Measurements from ENCODE around the gene LGALS7. TPM values are rescaled to one million over a fixed set of nuclear protein-coding genes. Genes with fewer than 3 reads are reported as not detected.
A peak's percentile ranks its signal among the peaks of the same experiment; 100 is the strongest.

LGALS7 gene
- total RNA-seq, 1 donor from 2014 or later: not detected

- Histone ChIP-seq H3K4me1 (no peaks in the 10 kb centered on the region), H3K27me3 (no peaks in the 10 kb centered on the region), H3K4me2 (no peak overlapping the region), H3K79me2 (ENCODE audit: low read depth) (no peaks in the 10 kb centered on the region), H3K4me3 (no peak overlapping the region), H3K9ac (no peak overlapping the region), H3F3A (ENCODE audit: low read depth) (peaks cover 5% of the 10 kb centered on the region), H3K9me3 (ENCODE audit: low read depth) (no peaks in the 10 kb centered on the region), H3K27ac (no peak overlapping the region), H3K36me3 (no peaks in the 10 kb centered on the region), H2AFZ (replicated peaks) (no peak overlapping the region), H4K20me1 (ENCODE audit: low read depth) (peaks cover 6% of the 10 kb centered on the region)
- Mint-ChIP-seq H3K4me3 (no peak overlapping the region), H3K36me3 (peaks cover 11% of the 10 kb centered on the region), H3K27ac (peak overlapping the region; percentile 37), H3K27me3 (ENCODE audit: insufficient read depth, low read depth) (peaks cover 3% of the 10 kb centered on the region), H3K9me3 (no peaks in the 10 kb centered on the region), H3K4me1 (peaks cover 5% of the 10 kb centered on the region)
- TF ChIP-seq EZH2phosphoT487 (IDR thresholded peaks at IDR 0.05) (no peak), EZH2 (IDR thresholded peaks at IDR 0.05) (no peak), CTCF (IDR thresholded peaks at IDR 0.05) (no peak)
- no peak for DNase-seq (ENCODE audit: low spot score)
Observed at GRCh38 chr19:38726284-38726673, 47.0 kb downstream of the LGALS7 start.

- Mint-ChIP-seq H3K9me3 (no peaks in the 10 kb centered on the region), H3K36me3 (peaks cover 12% of the 10 kb centered on the region), H3K4me1 (peaks cover 5% of the 10 kb centered on the region), H3K4me3 (no peak overlapping the region), H3K27me3 (ENCODE audit: insufficient read depth, low read depth) (peaks cover 3% of the 10 kb centered on the region), H3K27ac (no peak overlapping the region)
- Histone ChIP-seq H3K4me1 (no peaks in the 10 kb centered on the region), H3K4me2 (no peak overlapping the region), H2AFZ (replicated peaks) (no peak overlapping the region), H3F3A (ENCODE audit: low read depth) (peaks cover 5% of the 10 kb centered on the region), H3K4me3 (no peak overlapping the region), H3K9me3 (ENCODE audit: low read depth) (no peaks in the 10 kb centered on the region), H3K27ac (no peak overlapping the region), H3K36me3 (no peaks in the 10 kb centered on the region), H4K20me1 (ENCODE audit: low read depth) (peaks cover 6% of the 10 kb centered on the region), H3K79me2 (ENCODE audit: low read depth) (no peaks in the 10 kb centered on the region), H3K27me3 (no peaks in the 10 kb centered on the region), H3K9ac (no peak overlapping the region)
- TF ChIP-seq EZH2 (IDR thresholded peaks at IDR 0.05) (no peak), CTCF (IDR thresholded peaks at IDR 0.05) (no peak), EZH2phosphoT487 (IDR thresholded peaks at IDR 0.05) (no peak)
- DNase-seq (ENCODE audit: low spot score): no peak
Observed at GRCh38 chr19:38725469-38726283, 47.6 kb downstream of the LGALS7 start.

GRCh38 chr19:38723990-38724854 lies 49.1 kb downstream of the LGALS7 start:
- Histone ChIP-seq H4K20me1 (ENCODE audit: low read depth) (no peaks in the 10 kb centered on the region), H3K79me2 (ENCODE audit: low read depth) (no peaks in the 10 kb centered on the region), H3K9ac (no peak overlapping the region), H3K4me3 (no peak overlapping the region), H3K4me2 (no peak overlapping the region), H3K4me1 (no peaks in the 10 kb centered on the region), H2AFZ (replicated peaks) (no peak overlapping the region), H3K27me3 (no peaks in the 10 kb centered on the region), H3K9me3 (ENCODE audit: low read depth) (no peaks in the 10 kb centered on the region), H3F3A (ENCODE audit: low read depth) (no peaks in the 10 kb centered on the region), H3K36me3 (no peaks in the 10 kb centered on the region), H3K27ac (no peak overlapping the region)
- Mint-ChIP-seq H3K4me1 (peaks cover 3% of the 10 kb centered on the region), H3K36me3 (peaks cover 7% of the 10 kb centered on the region), H3K4me3 (no peak overlapping the region), H3K9me3 (no peaks in the 10 kb centered on the region), H3K27ac (no peak overlapping the region), H3K27me3 (ENCODE audit: insufficient read depth, low read depth) (peaks cover 3% of the 10 kb centered on the region)
- no peak for DNase-seq (ENCODE audit: low spot score)
- no peak for TF ChIP-seq EZH2 (IDR thresholded peaks at IDR 0.05)
- TF ChIP-seq EZH2phosphoT487 (IDR thresholded peaks at IDR 0.05): no peak
- no peak for TF ChIP-seq CTCF (IDR thresholded peaks at IDR 0.05)

Measured in neural progenitor cell (in vitro differentiated cells).